ENCODE results near the gene BABAM2.
"Not testable (repeated sequence)": the region's sequence is repeated elsewhere in the genome, so short reads cannot be mapped to it uniquely, and the experiment has no call there.

Gene BABAM2

DNA sequence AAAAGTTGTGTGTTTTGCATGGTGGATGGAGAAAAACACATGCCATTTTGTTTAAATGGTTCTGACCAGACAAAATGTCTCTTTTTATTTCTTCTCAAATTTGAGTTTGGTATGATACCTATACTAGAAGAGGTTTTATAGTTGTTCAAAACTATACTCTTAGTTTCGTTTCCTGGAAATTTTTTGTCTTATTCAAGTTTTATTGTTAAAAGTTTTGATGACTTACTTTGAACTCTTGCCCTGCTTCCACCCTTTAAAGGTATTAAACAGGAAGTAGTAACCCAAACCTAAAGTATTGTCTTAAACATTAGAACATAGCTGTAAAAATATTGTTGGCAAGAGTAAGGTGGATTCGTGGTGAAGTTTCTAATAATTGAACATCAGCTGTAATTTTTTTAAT lies 98.2 kb downstream of the BABAM2 start:
- DNase-seq, result no peak

DNA sequence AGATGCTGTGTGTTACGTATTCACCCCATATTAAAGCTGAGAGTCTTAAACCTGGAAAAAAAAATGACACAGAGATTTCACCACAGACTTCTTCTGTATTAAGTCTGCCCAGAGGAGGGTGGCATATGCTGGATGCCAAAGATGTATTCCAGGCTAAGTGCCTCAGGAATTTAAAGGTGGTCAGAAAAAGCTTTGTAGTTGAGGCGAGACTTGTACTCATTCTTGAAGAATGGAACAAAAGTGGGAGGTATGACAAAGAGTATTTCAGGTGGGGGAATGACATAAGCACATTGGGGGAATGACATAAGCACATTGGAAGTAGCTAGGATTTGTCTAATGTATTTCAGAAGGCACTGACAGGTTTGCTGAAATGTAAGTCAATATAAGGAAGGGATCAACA lies 98.6 kb downstream of the BABAM2 start:
- DNase-seq, result no peak

DNA sequence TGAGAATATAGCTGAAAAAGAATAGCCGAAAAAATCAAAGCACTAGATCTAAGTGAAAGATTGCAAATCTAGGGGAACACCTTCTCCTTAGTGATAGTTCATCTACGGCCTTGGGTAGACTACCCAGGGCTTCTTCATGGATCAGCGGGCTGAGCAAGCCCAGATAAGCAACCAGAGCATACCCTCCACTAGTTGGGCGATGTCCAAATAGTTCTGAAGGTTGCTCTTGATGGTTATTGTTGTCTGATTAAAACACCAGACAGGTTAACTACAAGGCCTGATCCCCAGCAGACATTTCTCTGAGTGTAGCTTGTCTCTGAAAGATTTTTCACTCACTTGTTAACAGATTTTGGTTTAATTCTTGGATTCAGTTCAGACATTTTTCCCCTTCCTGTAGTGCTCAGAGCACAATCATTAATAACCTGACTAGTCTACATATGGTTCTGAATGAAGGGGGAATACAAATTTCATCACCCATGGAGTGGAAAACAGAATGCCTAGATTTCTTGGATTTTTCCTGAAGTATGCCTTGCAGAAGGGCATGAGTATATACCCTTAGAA lies 99.6 kb downstream of the BABAM2 start:
- DNase-seq, result no peak

DNA sequence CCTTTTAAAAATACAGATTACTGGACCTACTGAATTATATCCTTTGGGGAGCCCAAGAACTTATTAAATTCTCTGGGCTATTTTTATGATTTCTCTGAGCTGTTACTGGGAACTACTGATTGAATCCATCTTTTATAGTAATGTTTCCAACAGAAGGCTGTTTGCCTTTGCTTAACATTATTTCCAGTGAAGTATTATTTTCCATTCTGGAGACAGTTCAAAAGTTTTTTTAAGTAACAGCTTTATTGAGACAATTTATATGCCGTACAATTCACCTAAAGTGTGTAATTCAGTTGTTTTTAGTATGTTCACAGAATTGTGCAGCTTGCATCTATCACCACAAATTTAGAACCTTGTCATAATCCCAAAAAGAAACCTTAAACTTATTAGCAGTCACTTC lies 100.6 kb downstream of the BABAM2 start:
- no peak for DNase-seq

- DNase-seq, result no peak
These were observed 102.4 kb downstream of the BABAM2 start for GRCh38 chr2:27992787-27993401.

- no peak for DNase-seq
These were observed 102.9 kb downstream of the BABAM2 start for GRCh38 chr2:27993402-27993787.

DNA sequence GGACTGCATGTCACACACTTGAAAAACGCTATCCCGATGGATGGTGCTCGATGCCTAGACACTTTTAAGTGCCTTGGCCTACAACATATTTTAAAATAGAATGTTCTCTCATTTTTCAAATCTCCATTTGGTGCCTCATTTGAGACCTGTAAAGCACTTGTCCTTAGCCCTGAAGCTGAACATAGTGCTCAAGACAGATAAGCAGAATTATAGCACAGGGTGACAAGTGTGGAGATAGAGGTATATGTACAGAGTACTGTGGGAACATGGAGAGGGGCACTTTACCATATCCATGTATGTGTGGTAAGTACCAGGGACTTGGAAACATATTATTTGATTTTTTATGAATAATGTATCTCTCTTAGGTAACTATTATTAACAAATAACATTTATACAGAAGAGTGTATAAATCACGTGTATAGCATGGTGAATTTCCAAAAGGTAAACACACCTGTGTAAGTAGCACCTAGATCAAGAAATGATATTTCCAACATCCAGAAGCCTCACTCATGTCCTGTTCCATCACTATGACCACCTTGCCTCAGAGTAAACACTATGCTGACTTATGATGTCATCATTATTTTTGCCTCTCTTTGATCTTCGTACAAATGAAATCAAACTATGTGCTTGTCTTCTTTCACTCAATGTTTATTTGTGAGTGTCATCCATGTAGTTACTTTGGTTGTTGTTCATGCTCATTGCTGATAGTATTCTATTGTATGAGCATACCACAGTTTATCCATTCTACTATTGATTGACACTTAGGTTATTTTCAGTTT lies 103.6 kb downstream of the BABAM2 start:
- no peak for DNase-seq

DNA sequence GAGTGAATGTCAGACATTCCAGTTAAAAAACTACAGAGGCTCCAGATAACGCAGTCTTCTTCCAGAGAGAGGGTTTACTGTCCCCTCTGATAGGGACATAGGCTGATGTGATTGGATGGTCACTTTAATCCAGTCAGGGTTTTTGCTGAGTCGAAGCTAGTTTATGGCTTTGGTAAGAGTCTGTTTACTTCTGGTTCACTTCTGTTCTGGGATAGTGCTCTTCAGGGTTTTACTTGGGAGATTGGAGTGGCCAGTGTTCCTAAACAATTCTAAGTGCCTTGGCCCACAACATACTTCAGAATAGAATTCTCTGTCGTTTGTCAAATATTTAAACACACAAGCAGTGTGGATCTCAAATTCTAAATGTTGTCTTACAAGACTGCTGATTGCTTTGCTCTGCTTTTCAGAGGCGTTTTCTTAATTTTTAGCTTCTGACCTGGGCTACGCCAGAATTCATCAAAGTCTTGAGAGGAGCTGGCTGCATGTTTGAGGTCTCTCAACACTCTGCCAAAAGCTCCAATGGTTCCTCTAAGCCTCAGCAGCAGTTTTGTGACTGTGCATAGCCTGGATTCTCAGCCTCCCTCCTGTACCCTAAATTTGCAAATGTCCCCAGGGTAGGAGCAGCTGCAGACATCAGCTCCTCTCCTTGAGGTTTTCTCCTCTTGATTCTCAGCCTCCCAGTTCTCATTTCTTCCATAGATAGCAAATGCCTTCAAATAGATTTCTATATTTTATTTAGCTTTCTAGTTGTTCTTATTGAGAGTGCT lies 105.8 kb downstream of the BABAM2 start:
- no peak for DNase-seq

DNA sequence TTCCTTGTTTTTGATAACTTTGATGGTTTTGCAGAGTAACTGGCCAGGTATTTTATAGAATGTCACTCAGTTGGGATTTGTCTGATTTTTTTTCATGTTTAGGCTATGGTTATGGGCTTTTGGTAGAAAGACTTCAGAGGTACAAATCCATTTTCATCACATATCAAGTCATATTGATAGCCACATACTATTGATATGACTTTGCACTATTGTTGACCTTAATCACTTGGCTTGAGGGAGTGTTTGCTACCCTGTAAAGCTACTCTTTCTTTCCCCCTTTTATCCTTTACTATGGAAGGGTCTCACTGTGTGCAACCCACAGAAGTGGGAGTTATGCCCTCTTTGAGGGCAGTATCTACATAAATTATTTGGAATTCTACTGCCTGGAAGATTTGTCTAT lies 109.8 kb downstream of the BABAM2 start:
- no peak for DNase-seq

- DNase-seq, result no peak
These were observed 111.7 kb downstream of the BABAM2 start for GRCh38 chr2:28002181-28002580.

DNA sequence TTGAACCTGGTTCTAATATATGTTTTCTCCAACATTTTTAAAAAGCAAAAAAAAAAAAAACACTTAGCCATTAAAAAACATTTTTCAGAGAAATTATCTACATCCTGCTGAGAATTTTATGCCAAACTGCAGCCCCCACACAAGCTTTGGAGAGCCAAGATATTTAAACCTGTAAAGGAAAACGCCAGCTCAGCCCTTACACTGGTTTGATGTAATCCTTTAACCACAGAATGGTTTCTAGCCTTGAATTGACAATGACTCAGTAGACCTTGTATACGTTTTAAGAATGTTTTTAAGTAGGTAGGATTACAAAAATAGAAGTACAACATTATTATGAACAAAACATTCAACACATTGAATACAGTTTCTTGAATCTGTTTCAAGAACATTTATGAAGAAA lies 113.6 kb downstream of the BABAM2 start:
- DNase-seq, result no peak

DNA sequence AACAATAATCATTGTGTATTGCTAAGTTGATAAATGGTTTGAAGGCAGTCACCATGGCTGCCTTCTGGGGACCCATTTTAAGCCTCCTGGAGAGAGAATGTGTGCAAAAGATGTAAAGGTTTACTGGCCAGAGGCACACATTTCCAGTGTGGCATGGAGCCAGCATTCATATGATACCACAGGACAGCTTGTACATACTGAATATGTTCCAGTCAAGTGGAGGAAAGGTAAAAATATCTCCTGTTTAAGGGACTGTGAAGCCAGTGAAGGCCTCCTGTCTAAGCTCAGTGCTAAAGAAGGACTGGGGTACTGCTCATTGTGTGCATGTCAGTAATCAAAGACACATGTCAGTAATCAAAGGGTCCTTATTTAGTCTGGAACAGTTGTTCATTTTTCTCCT lies 119.2 kb downstream of the BABAM2 start:
- DNase-seq, result no peak

GRCh38 chr2:28011322-28011737 lies 120.8 kb downstream of the BABAM2 start:
- no peak for DNase-seq

DNA sequence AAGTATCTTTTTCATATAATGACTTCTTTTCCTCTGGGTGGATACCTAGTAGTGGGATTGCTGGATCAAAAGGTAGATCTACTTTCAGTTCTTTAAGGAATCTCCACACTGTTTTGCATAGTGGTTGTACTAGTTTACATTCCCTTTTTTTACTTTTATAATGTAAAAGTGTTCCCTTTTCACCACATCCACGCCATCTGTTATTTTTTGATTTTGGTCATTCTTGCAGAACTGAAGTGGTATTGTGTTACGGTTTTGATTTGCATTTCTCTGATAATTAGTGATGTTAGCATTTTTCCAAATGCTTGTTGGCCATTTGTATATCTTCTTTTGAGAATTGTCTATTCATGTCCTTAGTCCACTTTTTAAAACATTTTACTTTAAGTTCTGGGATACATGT lies 127.9 kb downstream of the BABAM2 start:
- not testable (repeated sequence) for DNase-seq

GRCh38 chr2:28019521-28019920 lies 129.0 kb downstream of the BABAM2 start:
- not testable (repeated sequence) for DNase-seq

GRCh38 chr2:28021898-28022297 lies 131.4 kb downstream of the BABAM2 start:
- DNase-seq, result no peak

DNA sequence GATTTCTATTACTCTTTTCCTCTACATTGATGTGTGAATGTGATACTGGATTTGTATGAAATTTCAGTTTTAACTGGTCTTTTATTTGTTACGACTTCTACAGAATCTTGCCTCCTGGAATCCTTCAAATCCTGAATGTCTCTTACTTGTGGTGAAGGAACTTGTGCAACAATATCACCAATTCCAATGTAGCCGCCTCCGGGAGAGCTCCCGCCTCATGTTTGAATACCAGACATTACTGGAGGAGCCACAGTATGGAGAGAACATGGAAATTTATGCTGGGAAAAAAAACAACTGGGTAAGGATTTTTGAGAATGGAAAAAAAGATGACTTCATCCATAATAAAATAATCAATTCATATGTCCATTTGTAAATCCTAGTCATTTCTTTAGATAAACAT lies 134.6 kb downstream of the BABAM2 start:
- DNase-seq, result no peak

- DNase-seq, result not testable (repeated sequence)
These were observed 135.7 kb downstream of the BABAM2 start for GRCh38 chr2:28026230-28026629.

DNA sequence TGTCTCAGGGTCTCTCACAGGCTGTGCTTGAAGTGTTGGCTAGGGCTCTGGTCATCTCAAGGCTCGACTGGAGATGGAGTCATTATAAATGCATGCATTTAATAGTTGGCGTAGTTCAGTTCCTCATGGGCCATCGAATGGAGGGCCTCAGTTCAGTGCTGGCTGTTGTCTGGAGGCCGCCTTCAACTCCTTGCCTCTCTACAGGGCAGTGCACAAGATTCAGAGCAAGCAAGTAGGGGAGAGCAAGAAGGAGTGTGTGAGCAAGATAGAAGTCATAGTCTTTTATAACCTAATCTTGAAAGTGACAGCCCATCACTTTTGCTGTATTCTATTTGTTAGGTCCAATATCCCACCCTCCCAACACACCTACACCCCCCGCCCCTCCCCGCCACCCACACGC lies 137.5 kb downstream of the BABAM2 start:
- DNase-seq, result no peak

- DNase-seq, result no peak
These were observed 140.1 kb downstream of the BABAM2 start for GRCh38 chr2:28030600-28030999.

DNA sequence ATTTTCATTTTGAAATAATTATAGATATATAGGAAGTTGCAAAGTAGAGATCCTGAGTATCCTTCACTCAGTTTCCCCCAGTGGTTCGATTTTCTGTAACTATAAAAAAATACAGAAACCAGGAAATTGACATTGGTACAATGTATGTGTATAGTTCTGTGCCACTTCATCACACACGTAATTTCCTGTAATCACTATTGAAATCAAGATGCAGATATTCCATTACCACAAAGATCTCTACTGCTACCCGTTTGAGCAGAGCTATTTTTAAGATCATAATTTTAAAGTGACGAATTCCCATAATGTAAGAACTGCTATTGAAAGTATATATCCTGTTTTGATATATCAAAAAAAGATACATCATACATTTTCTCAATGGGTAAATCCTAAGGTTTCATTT lies 142.3 kb downstream of the BABAM2 start:
- no peak for DNase-seq

- no peak for DNase-seq
These were observed 144.2 kb downstream of the BABAM2 start for GRCh38 chr2:28034696-28035095.

DNA sequence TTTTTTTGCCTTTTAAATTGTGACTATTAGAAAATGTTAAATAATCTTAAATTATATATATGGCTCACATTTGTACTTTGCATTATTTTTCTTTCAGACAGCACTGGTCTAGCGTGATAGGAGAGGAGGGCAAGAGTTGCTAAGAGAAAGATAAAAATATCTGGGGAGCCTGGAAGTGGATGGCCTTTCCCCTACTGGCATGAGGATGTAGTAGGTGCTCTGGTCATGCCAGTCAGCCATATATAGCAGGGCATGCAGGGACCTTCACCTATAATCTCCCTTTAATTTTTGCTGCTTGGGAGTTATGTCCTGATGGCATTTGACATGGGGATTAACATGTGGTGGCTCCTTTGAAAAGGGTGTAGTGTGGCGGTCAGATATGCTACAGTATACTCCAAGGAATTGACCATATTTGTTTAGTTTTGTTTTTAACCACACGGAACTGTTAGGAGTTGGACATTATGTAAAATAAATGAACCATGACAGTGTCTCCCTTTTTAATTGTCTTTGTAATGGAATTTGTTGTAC lies 144.7 kb downstream of the BABAM2 start:
- DNase-seq, result no peak
